ENCODE results near the gene TCF15. TPM values are rescaled to one million over a fixed set of nuclear protein-coding genes. Genes with fewer than 3 reads are reported as not detected.

Gene TCF15
- total RNA-seq, 3 donors from 2014 or later: 0.44 to 2.6 (median 1.1) TPM

DNA sequence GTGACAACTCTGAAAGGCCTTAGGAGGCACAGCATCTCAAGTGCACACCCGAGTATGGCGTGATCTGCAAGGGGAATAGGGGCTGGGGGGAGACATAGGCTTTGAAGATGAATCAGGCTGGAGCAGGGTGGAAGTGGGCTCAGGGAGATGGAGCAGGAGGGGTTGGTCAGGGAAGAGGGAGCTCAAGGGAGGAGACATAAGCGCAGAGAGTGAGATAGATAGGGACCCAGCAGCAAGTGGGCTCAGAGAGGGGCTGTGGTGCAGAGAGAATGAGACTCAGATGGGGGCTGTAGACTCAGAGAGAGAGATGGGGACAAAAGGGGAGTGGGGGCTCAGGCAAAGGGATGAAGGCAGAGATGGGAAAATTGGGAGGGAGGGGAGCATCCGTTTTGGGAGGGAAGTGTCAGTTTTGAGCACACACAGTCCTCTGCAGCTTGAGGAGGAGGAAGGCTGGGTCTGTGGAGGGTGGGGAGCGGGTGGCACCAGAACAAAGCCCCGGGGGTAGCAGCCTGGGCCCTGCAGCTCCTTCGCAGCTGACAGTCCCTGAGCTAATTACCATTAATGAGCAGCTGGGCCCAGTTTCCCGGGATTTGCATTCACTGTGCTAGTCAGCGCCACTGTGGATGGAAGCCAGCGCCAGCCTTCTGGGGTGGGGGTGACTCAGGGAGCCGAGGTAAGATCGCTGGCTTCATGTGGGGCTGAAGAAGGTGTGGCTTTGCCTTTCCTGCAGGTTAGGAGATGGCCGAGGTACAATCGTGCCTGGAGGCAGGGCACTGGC lies 24.2 kb upstream of the TCF15 start:
- no peaks in the 10 kb centered on the region for H3K9me3 ChIP-seq
- no peaks in the 10 kb centered on the region for H3K4me1 ChIP-seq
- H3K27ac ChIP-seq: no peak overlapping the region
- TF ChIP-seq POLR2A (IDR thresholded peaks at IDR 0.05): no peak
- TF ChIP-seq, protein P1, sequence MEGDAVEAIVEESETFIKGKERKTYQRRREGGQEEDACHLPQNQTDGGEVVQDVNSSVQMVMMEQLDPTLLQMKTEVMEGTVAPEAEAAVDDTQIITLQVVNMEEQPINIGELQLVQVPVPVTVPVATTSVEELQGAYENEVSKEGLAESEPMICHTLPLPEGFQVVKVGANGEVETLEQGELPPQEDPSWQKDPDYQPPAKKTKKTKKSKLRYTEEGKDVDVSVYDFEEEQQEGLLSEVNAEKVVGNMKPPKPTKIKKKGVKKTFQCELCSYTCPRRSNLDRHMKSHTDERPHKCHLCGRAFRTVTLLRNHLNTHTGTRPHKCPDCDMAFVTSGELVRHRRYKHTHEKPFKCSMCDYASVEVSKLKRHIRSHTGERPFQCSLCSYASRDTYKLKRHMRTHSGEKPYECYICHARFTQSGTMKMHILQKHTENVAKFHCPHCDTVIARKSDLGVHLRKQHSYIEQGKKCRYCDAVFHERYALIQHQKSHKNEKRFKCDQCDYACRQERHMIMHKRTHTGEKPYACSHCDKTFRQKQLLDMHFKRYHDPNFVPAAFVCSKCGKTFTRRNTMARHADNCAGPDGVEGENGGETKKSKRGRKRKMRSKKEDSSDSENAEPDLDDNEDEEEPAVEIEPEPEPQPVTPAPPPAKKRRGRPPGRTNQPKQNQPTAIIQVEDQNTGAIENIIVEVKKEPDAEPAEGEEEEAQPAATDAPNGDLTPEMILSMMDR (IDR thresholded peaks at IDR 0.05): no peak
- TF ChIP-seq POLR2AphosphoS5 (IDR thresholded peaks at IDR 0.05): no peak
- no peaks in the 10 kb centered on the region for H3K36me3 ChIP-seq
- no peaks in the 10 kb centered on the region for H3K27me3 ChIP-seq
- H3K4me3 ChIP-seq: no peak overlapping the region
- intact Hi-C loops (cut with DNase I; ENCODE audit: low total_unique reads): no loop called here
- no peak for DNase-seq (ENCODE audit: low spot score in 2 of 2)

DNA sequence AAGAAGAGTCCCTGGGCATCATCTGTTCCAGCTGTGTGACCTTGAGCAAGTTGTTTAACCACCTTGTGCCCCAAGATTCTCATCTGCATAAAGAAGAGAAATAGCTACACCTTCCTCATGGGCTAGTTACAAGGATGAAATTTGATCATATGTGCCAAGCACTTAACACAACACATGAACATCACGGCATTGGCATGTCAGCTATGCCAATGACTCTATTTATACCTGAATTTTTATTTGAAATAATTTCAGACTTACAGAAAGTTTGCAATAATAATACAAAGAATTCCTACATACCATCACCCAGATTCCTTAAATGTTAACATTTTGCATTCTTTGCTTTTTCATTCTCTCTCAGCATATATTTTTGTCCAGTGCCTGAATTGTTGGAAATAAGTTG lies 21.0 kb upstream of the TCF15 start:
- no peaks in the 10 kb centered on the region for H3K27me3 ChIP-seq

DNA sequence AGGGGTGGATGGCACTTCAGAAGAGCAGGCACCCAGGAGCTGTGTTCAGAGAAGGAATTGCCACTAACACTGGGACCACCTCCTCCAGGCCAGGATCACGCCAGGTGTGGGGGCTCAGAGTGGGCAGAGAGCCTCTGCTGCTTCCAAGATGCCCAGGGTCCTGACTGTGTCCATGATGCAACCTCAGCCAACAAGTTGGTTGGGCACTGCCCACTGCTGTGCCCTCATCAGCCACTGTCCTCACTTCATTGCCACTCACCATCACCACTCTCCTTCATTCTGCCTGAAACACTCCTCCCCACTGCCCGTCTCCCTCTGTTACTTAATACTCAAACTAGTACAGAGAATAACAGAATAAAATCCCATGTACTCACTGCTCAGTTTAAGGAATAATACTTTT lies 16.5 kb upstream of the TCF15 start:
- no peaks in the 10 kb centered on the region for H3K36me3 ChIP-seq
- no peak for DNase-seq (ENCODE audit: low spot score in 2 of 2)
- no peaks in the 10 kb centered on the region for H3K4me1 ChIP-seq
- intact Hi-C loops (cut with DNase I; ENCODE audit: low total_unique reads): no loop called here
- no peak overlapping the region for H3K27ac ChIP-seq
- no peaks in the 10 kb centered on the region for H3K9me3 ChIP-seq
- peaks cover 0 to 12% of the 10 kb centered on the region in 2 donors for H3K27me3 ChIP-seq
- no peak for TF ChIP-seq POLR2AphosphoS5 (IDR thresholded peaks at IDR 0.05)
- TF ChIP-seq, protein P1 (IDR thresholded peaks at IDR 0.05): no peak
- TF ChIP-seq POLR2A (IDR thresholded peaks at IDR 0.05): no peak
- no peak overlapping the region for H3K4me3 ChIP-seq

More for the DNA sequence above, 21.0 kb upstream of the TCF15 start:
- TF ChIP-seq, protein P1 (IDR thresholded peaks at IDR 0.05): no peak
- TF ChIP-seq POLR2A (IDR thresholded peaks at IDR 0.05) (no peak), POLR2AphosphoS5 (IDR thresholded peaks at IDR 0.05) (no peak)
- no peaks in the 10 kb centered on the region for H3K4me1 ChIP-seq
- intact Hi-C loops (cut with DNase I; ENCODE audit: low total_unique reads): no loop called here
- no peaks in the 10 kb centered on the region for H3K36me3 ChIP-seq
- DNase-seq (ENCODE audit: low spot score in 2 of 2): no peak
- H3K27ac ChIP-seq: no peak overlapping the region
- H3K4me3 ChIP-seq: no peak overlapping the region
- H3K9me3 ChIP-seq: no peaks in the 10 kb centered on the region

DNA sequence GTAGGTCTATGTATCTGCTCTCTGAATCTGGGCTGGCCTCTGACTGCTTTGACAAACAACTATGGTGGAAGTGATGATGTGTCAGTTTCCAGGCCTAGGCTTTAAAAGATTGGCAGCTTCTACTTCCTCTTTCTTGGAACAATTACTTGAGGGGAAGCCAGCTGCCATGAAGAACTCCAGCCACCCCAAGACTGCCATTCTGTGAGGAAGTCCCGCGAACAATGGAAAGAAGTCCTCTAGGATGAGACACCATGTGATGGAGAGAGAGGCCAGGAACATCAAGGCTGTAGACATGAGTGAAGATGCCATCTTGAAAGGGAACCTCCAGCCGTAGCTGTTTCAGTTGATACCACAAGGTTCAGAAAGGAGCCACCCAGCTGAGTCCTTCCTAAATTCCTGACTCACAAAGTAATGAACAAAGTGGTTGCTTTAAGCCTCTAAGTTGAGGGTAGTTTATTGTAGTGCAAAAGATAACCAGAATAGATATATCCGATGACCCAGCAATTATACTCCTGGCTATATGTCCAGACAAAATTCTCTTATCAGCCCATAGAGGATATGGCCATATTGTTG lies 15.3 kb upstream of the TCF15 start:
- Histone ChIP-seq H3K36me3 (no peaks in the 10 kb centered on the region), H3K9me3 (no peaks in the 10 kb centered on the region), H3K4me1 (no peaks in the 10 kb centered on the region), H3K4me3 (no peak overlapping the region), H3K27me3 (peaks cover 0 to 22% of the 10 kb centered on the region in 2 donors), H3K27ac (no peak overlapping the region)
- TF ChIP-seq, protein P1 (IDR thresholded peaks at IDR 0.05): no peak
- TF ChIP-seq POLR2AphosphoS5 (IDR thresholded peaks at IDR 0.05) (no peak), POLR2A (IDR thresholded peaks at IDR 0.05) (no peak)
- intact Hi-C loops (cut with DNase I; ENCODE audit: low total_unique reads): no loop called here
- DNase-seq (ENCODE audit: low spot score in 2 of 2): no peak

DNA sequence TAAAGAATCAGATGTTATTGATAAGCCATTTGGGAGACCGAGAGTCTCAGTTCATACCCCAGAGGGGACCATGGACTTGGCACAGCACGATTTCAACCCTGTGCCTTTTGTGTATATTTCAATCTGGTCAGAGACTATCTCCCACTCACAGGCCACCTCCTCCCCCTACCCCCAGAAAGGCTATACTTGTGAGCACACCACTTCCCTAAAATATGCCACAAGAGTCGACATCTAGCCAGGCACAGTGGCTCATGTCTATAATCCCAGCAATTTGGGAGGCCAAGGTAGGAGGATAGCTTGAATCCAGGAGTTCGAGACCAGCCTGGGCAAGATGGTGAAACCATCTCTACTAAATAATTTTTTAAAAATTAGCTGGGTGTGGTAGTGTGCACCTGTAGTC lies 13.6 kb upstream of the TCF15 start:
- intact Hi-C loops (cut with DNase I; ENCODE audit: low total_unique reads): no loop called here
- no peak for TF ChIP-seq POLR2A (IDR thresholded peaks at IDR 0.05)
- no peak for TF ChIP-seq POLR2AphosphoS5 (IDR thresholded peaks at IDR 0.05)
- TF ChIP-seq, protein P1 (IDR thresholded peaks at IDR 0.05): no peak
- DNase-seq (ENCODE audit: low spot score in 2 of 2): no peak
- H3K27me3 ChIP-seq: peaks cover 0 to 33% of the 10 kb centered on the region in 2 donors
- H3K4me3 ChIP-seq: no peak overlapping the region
- H3K4me1 ChIP-seq: no peaks in the 10 kb centered on the region
- H3K36me3 ChIP-seq: no peaks in the 10 kb centered on the region
- no peaks in the 10 kb centered on the region for H3K9me3 ChIP-seq
- H3K27ac ChIP-seq: no peak overlapping the region
